GM18870 (cell line): ENCODE results near the gene SP1.
"Not testable (repeated sequence)": the region's sequence is repeated elsewhere in the genome, so short reads cannot be mapped to it uniquely, and the experiment has no call there.

ENCODE experiments used
- ATAC-seq: cut with Tn5 transposase; IDR thresholded peaks from one replicate; pipeline ENCODE4 v1.9.1; 2021; ENCODE audit warnings: moderate library complexity; ENCODE audit not compliant: unreplicated experiment

Gene SP1

DNA sequence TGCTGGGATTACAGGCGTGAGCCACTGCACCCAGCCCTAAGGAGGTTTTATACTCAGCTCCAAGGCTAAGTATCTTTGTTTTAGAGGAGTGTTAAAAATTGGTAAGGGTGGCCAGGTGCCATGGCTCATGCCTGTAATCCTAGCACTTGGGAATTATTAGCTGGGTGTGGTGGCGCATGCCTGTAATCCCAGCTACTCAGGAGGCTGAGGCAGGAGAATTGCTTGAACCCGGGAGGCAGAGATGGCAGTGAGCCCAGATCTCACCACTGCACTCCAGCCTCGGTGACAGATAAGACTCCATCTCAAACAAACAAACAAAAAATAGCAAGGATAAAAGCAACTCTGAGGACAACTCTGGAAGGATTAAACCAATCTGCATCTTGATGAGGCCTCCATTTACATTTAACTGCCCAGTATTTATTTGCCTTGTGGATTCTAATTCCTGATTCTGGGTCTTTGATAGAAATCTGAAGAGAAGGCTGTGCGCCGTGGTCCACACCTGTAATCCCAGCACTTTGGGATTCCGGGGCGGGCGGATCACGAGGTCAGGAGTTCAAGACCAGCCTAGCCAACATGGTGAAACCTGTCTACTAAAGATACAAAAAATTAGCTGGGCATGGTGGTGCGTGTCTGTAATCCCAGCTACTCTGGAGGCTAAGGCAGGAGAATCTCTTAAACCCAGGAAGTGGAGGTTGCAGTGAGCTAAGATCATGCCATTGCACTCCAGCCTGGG is 64.8 kb downstream of the SP1 start:
- ATAC-seq, result not testable (repeated sequence)

DNA sequence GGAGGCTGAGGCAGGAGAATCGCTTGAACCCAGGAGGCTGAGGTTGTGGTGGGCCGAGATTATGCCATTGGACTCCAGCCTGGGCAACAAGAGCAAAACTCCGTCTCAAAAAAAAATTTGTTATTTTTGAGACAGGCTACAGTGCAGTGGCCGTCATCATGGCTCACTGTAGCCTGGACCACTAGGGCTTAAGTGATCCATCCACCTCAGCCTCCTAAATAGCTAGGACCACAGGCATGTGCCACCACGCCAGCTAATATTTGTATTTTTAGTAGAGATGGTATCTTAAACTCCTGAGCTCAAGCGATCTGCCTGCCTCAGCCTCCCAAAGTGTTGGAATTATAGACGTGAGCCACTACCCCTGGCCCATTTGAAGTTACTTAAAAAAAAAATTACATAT is 71.0 kb downstream of the SP1 start:
- ATAC-seq, result no peak

DNA sequence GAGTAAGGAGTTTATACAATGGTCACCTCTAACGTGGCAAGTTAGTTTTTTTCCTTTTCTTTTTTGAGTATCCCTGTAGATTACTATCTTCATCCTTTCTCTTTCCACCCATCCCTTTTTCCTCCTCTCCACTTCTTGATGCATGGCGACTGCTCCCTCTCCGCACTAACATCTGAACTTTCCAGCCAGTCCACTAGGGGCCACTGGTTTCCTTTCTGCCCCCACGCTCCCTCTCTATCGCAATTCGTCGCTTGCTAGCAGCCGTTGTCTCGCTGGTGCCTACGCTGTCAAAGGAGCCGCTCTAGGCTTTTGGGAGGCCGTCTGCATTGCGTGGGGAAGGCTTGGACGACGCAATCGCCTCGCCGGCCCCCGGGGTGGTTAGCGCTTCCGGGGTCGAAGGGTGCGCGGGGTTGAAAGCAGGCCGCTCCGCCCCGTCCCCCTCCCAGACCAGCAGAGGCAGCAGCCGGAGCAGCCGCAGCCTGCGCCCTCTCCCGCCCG is 71.7 kb downstream of the SP1 start, which contains the start of gene PCBP2:
Gene PCBP2, plus strand, starts transcription at position 442 of the 498 bp plus-strand sequence. CDS start 2,699 bp downstream, outside the sequence.
- ATAC-seq, result peak; percentile 91

DNA sequence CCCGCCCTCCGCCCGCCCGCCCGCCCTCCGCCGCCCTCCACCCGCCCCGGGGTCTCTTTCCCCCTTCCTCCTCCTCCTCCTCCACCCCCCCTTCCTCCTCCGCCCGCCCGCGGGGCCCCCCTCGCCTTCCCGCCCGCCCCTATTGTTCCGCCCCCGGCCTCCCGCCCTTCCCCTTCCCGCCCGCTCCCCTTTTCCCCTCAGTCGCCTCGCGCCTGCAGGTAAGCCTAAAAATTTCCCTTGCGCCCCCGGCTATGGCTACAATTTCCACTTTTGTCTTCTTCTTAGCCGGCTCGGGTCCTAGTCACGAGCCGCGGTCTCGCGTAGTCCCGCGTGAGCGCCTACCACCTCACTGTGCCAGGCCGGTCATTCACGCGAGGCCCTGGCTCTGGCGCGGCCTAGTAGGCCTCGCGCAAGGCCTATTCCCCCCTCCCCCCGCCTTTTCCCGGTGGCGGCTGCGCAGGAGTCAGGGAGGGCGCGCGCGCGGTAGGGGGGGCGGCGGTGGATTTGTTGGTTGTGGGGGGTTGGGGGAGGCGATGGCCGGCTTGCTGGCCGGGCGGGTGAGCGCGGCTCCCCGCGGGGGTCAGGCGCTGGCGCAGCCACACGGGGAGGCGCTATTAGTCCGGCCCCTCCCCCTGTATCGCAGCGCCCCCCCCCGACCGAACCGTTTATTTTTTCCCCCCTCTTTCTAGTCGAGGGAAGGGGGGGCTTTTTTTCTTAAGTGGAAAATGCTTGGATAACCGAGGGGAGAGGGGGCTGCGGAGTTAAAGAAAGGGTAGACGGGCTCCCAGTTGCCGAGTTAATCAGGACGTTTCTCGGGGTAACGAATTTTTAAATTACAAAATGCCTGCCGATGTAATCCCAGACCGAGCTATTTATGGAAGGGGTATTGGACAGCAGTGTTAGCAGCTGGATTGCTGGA is 72.4 kb downstream of the SP1 start:
- ATAC-seq, result no peak

DNA sequence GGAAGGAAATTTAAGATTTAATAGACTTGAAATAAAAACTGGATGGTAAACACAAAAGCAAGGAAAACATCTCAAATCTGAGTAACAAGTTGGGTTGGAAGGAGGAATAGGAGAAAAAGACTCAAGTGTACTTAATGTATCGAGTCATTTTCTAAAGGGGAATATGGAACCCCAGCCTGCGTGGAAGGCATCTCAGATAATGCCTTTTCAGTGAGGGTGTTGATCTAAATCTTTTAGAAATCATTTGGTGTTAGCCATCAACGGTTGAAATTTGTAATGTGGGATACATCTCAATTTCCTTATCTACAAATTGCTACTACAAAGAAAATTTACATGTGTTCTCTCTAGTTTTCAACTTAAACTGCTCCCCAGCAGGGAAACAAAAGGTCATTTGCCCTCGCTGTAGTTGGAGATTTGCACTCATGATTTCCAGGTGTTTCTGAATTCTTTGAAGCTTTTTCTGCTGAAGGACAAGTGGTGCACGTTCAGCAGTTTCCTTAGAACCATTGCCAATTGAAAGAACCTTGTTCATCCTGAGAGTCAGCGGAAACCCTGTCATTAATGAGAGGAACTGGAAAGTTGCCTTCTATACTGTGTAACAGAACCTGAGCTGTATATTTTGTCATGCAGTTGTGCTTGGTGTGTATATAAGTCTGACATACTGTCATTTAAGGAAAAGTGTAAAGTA is 74.1 kb downstream of the SP1 start:
- ATAC-seq, result no peak

DNA sequence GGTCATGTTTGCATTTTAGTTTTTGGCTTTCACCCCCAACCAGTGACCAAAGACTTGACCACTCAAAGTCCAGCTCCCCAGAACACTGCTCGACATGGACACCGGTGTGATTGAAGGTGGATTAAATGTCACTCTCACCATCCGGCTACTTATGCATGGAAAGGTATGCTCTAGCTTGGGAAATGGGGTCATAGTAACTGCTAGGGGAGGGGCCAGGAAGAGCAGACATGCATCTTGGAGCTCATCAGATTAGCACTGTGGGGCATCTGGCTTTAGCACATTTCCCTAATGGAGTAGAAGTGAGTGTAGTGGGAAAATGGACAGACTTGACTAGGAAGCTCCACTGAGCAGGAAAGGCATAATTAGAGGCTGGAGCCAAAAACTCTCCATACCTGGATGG is 74.7 kb downstream of the SP1 start:
- no peak for ATAC-seq

DNA sequence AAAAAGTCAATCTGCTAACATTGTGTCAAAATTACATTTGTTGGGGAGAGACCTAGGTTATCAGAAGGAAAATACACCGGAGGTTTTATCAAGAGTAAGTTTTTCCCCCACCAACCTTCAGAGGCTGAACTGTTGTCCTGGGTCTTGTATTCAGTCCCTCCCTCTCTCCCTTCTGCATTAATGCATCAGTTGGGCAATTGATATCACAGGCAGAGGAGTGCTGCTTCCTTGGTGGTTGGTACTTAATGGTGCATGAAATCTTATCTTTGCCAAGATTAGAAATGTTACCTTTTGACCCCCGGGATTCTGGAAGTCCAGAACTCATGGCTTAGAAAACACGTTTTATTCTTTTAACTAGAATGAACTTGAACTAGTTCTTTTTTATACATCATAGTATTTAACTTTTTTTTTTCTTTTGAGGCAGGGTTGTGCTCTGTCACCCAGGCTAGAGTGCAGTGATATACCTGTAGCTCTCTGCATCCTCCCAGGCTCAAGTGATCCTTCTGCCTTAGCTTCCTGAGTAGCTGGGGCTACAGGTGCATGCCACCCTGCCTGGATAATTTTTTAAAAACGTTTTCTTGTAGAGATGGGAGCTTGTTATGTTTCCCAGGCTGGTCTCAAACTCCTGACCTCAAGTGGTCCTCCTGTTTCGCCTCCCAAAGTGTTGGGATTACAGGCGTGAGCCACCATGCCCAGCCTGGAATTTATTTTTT is 76.8 kb downstream of the SP1 start:
- no peak for ATAC-seq

DNA sequence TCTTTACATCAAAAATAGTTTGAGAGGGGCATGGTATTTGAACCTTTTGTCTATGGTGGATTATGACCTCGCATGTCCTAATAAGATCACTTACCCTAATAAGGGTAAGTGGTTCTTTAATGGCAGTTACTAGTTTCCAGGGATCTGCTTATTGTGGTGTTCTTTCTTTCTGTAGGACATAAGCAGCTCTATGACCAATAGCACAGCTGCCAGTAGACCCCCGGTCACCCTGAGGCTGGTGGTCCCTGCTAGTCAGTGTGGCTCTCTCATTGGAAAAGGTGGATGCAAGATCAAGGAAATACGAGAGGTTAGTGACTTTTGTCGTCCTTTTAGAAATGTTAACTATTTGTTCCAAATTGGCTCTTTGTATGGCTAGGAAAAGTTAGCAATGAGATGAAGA is 79.1 kb downstream of the SP1 start:
- ATAC-seq, result no peak

DNA sequence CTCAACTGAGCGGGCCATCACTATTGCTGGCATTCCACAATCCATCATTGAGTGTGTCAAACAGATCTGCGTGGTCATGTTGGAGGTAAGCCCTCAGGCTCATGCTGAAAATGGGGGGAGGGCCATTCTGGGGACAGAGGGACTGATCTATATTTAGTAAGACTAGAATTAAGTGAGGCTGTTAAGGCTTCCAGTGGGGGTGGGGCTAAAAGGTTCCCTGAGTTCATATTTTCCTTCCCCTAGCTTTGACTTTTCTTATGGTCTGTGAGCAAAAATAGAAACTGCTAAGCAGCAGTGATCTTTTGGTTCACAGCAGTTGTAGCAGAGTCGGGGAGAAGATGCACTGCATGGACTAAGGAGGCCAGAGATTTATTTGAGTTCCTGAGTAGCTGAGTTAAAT is 81.1 kb downstream of the SP1 start:
- ATAC-seq, result no peak

DNA sequence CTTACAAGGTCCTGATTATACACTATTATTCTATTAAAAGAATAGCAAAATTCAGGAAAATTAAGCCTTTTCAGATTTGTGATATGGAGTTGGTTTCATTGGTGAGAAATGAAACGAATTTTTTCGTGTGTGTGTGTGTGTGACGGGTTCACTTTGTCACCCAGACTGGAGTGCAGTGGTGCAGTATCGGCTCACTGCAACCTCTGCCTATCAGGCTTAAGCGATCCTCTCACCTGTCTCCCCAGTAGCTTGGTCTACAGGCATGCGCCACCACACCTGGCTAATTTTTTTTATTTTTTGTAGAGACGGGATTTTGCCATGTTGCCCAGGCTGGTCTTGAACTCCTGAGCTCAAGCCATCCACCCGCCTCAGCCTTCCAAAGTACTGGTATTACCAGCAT is 81.6 kb downstream of the SP1 start:
- no peak for ATAC-seq

DNA sequence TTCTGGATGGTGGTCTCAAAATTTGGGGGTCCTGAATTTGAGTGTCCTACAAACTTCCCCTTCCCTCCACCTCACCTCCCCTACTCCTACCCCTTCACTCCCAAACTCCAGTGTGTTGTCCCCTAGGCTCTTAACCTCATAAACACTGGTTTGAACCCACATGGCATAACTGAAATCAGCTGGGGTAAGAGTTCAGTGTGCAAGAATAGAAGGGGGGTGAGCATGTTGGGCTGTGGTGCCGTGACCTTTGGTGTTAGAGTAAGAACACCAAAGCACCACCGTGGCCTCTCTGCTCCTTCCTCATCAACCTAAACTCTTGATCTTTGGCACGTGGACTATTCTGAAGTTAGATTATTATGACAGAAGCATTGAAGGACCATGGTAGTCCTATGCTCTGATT is 83.0 kb downstream of the SP1 start:
- ATAC-seq, result no peak

DNA sequence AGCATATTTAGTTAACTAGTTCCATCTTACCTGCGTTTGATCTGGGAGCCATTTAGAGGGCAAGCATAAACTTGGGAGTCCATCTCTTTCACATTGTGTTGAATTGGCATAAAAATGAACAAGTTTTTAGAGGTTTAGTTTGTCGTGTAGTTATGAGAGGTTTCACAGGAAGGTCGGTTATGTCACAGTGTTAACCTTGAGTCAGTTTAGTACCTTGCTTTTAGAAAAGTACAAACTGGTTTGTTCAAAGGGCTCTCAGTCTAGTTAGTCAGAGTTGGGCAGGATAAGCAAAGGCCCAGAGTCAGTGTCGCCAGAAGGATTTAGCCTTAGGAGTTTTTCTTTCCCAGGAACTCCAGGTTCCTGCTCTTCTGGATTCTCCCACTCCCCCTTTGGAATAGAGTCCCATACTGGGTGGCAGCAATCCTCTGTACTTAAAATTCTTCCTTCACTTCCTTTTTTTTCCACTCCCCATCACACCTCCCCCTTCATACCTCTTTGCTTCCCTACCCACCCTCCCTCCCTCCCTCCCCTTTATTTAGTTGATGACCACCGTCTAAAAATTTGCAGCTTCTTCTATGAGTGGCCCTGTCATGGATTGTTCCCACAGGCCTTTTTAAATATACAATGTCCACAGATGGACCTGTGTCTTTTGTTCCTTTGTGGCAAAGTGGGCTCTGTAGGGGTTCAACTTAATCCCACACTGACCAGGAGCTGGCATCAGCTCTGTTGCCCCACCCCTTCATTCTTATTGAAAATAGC is 84.0 kb downstream of the SP1 start:
- ATAC-seq, result no peak

DNA sequence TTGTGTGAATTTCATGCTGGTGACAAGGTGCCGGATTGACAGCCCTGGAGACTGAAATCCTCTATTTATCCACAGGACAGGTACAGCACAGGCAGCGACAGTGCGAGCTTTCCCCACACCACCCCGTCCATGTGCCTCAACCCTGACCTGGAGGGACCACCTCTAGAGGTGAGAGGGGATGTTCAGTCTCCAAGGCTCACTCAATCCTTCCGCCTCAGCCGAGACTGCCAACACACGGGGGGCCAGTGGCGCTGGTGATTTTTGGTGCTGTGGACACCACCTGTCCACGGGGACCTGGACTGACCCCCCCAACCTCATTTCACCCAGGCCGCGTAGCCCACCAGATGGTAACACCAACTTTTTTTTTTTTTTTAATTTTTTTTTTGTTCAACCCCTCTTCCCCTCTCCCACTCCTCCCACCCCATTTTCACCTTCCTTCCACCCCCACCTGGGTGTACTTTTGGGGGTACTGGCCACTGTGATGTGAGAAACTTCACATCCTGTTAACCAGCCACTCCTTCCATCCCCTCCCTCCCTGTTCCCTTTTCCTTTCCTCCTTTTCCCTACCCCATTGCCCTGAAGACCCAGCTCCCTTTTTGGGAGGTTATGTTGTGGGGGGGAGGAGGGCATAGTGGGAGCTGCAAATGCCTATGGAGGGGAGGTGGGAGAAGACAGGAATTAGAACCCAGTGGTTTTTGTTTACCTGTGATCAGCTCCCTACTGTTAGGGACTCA is 84.9 kb downstream of the SP1 start:
- ATAC-seq, result no peak

DNA sequence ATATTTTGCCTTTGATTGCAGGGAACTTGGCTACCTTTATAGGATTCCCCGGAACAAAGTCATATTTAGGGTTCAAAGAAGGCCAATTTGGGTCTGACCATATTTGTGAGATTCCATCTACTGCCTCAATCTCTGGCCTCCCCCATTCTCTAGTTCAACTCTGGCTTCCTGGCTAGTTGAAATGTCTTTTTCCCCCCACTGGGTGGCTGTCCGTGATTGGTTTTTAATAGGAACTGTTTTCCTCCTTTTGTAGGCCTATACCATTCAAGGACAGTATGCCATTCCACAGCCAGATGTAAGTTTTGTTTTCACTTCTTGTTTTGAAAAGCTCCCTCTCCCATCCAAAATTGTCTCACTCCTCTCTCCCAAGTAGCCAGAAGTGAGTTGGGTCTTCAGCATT is 85.7 kb downstream of the SP1 start:
- ATAC-seq, result no peak
